OCI-LY1 (cell line): ENCODE measurements around the gene GRIK2.

ENCODE experiments used
- EZH2 ChIP-seq: fragments of 200-600 bp; sonication (generic), shearing (Covaris generic); IDR thresholded peaks from 2 replicates; pipeline ENCODE4 v1.8.0; 2017; ENCODE audit warnings: borderline replicate concordance, mixed run types, mild to moderate bottlenecking, antibody characterized with exemption, low read length, moderate library complexity, mixed read lengths
- TF ChIP-seq, protein P1 (sequence below): fragments of 200-600 bp; sonication (generic), shearing (Covaris generic); IDR thresholded peaks from 2 replicates; pipeline ENCODE4 v1.5.1; 2017; ENCODE audit warnings: mild to moderate bottlenecking, antibody characterized with exemption, low read length, moderate library complexity, mixed read lengths

DNA sequence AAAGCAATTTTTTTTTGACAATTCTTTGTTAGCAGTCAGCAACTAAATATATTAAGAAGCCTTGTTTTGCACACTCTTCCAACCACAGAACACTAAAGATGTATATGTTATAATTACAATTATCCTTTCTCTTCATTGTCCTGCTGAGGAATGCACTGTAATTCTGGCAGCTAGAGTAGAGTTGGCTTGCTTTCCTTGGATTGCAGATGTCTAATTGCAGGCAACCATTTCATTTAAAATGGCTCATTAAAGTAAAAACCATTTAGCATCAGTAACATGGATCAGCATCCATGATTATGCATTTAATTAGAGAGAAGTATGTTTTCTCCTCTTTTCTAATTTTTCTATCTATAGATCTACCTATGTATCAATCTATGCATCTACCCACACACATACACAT, 335.4 kb downstream of the GRIK2 start:
- TF ChIP-seq, protein P1, sequence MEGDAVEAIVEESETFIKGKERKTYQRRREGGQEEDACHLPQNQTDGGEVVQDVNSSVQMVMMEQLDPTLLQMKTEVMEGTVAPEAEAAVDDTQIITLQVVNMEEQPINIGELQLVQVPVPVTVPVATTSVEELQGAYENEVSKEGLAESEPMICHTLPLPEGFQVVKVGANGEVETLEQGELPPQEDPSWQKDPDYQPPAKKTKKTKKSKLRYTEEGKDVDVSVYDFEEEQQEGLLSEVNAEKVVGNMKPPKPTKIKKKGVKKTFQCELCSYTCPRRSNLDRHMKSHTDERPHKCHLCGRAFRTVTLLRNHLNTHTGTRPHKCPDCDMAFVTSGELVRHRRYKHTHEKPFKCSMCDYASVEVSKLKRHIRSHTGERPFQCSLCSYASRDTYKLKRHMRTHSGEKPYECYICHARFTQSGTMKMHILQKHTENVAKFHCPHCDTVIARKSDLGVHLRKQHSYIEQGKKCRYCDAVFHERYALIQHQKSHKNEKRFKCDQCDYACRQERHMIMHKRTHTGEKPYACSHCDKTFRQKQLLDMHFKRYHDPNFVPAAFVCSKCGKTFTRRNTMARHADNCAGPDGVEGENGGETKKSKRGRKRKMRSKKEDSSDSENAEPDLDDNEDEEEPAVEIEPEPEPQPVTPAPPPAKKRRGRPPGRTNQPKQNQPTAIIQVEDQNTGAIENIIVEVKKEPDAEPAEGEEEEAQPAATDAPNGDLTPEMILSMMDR = no peak
- TF ChIP-seq EZH2 = no peak
